ENCODE measurements around the gene CCDC70. TPM values are rescaled to one million over a fixed set of nuclear protein-coding genes. Genes with fewer than 3 reads are reported as not detected.

CCDC70 gene
- total RNA-seq: not detected

DNA sequence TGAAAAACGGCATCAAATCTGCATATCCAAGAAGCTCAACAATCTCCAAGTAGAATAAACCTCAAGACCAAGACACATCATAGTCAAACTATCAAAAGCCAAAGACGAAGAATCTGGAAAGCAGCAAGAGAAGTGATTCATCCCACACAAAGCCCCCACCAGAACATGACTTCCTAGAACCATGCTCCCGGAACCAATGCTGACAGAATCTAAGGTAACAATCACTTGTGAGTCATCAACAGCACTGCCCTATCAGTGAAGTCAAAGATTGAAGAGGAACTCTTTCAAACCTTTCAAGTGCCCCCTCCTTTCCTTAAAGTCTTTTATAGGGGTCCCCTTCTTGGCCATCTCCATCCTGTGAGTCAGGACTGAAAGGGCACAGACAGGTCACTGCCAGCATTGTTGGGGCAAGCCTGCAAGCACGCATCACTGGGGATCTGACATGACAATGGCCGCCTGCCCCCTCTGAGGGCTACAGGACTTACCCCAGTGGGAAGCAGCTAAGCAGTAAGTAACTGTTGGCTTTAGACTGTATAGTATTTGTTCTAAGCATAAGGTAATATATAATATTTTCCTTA is at the start of gene CCDC70:
TSS of gene CCDC70 (plus strand) at position 247 of the 578 bp plus-strand sequence. CDS start 3,443 bp downstream, outside the sequence.
- H3K27ac ChIP-seq: no peak within 1 kb of the TSS
- no peak within 1 kb of the TSS for H3K9ac ChIP-seq (ENCODE audit: low read depth in 2 of 2, low read length in 2 of 2)
- no peaks in the 10 kb centered on the region for H3K9me3 ChIP-seq
- no peak for TF ChIP-seq CTCF (IDR thresholded peaks at IDR 0.05)
- no peaks in the 10 kb centered on the region for H3K27me3 ChIP-seq
- no peak for DNase-seq
- H3K4me3 ChIP-seq: no peak within 1 kb of the TSS
- no peaks in the 10 kb centered on the region for H3K36me3 ChIP-seq
- H3K4me1 ChIP-seq: no peaks in the 10 kb centered on the region
- intact Hi-C loops (cut with DNase I): no loop called here

- no peaks in the 10 kb centered on the region for H3K36me3 ChIP-seq
- H3K27me3 ChIP-seq: no peaks in the 10 kb centered on the region
- no peak overlapping the region for H3K27ac ChIP-seq
- intact Hi-C loops (cut with DNase I): loop anchor here (10.0 kb wide), 1 partner anchor 391 kb away; no protein-coding TSS in a partner anchor
- H3K9me3 ChIP-seq: no peaks in the 10 kb centered on the region
- DNase-seq: no peak
- no peak for TF ChIP-seq CTCF (IDR thresholded peaks at IDR 0.05)
- H3K4me1 ChIP-seq: no peaks in the 10 kb centered on the region
- H3K4me3 ChIP-seq: no peak overlapping the region
- H3K9ac ChIP-seq (ENCODE audit: low read depth in 2 of 2, low read length in 2 of 2): no peak overlapping the region
These were observed 47.7 kb upstream of the CCDC70 start for GRCh38 chr13:51814071-51814470.

DNA sequence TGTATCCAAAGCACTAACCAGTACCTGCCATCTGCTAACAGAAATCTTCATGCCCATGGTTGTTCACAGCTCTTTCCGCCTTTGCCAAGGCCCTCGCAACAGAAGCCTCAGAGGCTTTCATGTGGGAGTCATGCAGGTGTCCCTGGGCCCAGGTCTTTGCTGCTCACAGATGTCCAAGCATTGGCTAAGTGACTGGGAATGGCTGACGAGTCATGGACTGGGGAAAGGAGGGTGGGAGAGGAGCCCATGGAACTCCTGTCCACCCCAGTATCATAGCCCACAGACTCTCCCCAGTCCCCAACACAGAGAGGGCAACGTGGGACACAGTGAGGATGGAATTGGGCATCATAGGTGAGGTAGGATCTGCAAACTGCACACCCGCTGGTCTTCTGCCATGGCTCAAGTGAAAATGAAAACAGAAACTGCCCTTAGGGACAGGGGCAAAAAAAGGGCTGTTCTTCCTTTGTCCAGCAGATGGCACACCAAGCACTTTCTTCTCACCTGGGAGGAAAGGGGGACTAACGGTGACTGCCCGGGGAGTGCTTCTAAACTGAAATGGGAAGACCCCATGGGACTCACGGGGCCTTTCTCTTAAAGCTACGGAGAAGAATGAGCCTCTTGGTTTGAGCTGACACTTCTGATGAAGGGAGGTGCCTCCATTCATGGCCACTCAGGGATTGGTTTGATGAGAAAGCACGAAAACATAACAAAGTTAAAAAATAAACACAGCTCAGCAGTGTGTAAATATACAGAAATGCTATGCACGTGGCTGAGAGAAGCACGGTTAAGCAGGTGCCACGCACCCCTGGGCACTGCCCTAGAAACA is 46.7 kb upstream of the CCDC70 start:
- H3K4me1 ChIP-seq: no peaks in the 10 kb centered on the region
- H3K27ac ChIP-seq: no peak overlapping the region
- intact Hi-C loops (cut with DNase I): loop anchor here (5.0 to 10.0 kb wide), 2 partner anchors 312 to 390 kb away; partner anchors contain the start of gene NEK5
- H3K9me3 ChIP-seq: no peaks in the 10 kb centered on the region
- peak; percentile 76 for TF ChIP-seq CTCF (IDR thresholded peaks at IDR 0.05)
- peak; percentile 79 for DNase-seq
- H3K36me3 ChIP-seq: no peaks in the 10 kb centered on the region
- no peaks in the 10 kb centered on the region for H3K27me3 ChIP-seq
- H3K9ac ChIP-seq (ENCODE audit: low read depth in 2 of 2, low read length in 2 of 2): peak overlapping the region in 1 of 2 donors; percentile 13
- no peak overlapping the region for H3K4me3 ChIP-seq

- H3K4me1 ChIP-seq: no peaks in the 10 kb centered on the region
- no peaks in the 10 kb centered on the region for H3K9me3 ChIP-seq
- intact Hi-C loops (cut with DNase I): loop anchor here (5.0 to 10.0 kb wide), 2 partner anchors 311 to 389 kb away; partner anchors contain the start of gene NEK5
- no peak overlapping the region for H3K9ac ChIP-seq (ENCODE audit: low read depth in 2 of 2, low read length in 2 of 2)
- H3K27ac ChIP-seq: no peak overlapping the region
- no peaks in the 10 kb centered on the region for H3K27me3 ChIP-seq
- DNase-seq: no peak
- H3K36me3 ChIP-seq: no peaks in the 10 kb centered on the region
- H3K4me3 ChIP-seq: no peak overlapping the region
- TF ChIP-seq CTCF (IDR thresholded peaks at IDR 0.05): no peak
These were observed 45.9 kb upstream of the CCDC70 start for GRCh38 chr13:51815848-51816247.

- no peak for TF ChIP-seq CTCF (IDR thresholded peaks at IDR 0.05)
- Histone ChIP-seq H3K36me3 (no peaks in the 10 kb centered on the region), H3K9ac (ENCODE audit: low read depth in 2 of 2, low read length in 2 of 2) (no peak overlapping the region), H3K27ac (no peak overlapping the region), H3K4me3 (no peak overlapping the region), H3K27me3 (no peaks in the 10 kb centered on the region), H3K9me3 (no peaks in the 10 kb centered on the region), H3K4me1 (no peaks in the 10 kb centered on the region)
- DNase-seq: no peak
- intact Hi-C loops (cut with DNase I): loop anchor here (5.0 to 10.0 kb wide), 2 partner anchors 311 to 388 kb away; partner anchors contain the start of gene NEK5
These were observed 45.0 kb upstream of the CCDC70 start for GRCh38 chr13:51816604-51817249.

All from colonic mucosa (tissue), 4 donors.